Measurements from ENCODE around the gene ARID1B.

Gene ARID1B

DNA sequence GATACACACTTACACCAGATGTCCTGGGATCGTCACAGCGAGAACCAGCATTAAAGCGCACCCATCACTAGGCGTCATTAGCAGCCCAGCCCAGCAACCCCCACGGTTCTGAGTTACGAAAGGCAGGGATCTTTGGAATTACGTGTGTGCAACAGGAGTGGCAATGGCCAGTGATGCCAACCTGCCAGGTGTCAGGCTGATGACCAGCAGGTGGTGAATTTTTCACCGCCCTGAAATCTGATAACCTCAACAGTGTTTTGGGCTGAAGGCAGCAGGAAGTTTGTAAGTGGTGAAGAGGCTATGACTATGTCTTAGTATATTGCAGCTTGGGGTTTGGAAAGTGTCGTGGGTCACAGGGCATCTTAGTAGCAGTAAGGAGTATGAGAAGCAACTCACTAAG lies 380.1 kb downstream of the ARID1B start:
- TF ChIP-seq GATA2 (IDR thresholded peaks at IDR 0.05; ENCODE audit: low read depth, low read length) (no peak), GATA3 (IDR thresholded peaks at IDR 0.05; ENCODE audit: low read depth, low read length) (no peak)

DNA sequence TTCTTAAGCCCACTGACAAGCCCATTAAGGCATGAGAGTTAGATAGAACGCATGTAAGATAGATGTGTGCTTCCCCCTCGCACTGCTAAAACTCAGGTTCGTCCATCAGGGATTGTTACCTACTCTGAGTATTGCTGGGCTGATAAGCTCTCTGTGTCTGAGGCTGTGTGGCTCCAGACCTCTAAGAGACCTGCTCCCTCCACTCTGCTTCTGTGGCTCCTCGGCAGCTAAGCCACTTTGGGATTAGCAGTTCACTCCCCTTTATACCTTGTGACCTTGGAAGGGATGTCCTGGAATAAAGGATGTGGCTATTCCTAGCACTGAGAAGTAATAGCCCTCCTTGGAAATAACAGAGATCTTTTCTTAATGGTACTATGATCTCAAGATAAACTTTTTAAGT lies 381.3 kb downstream of the ARID1B start:
- TF ChIP-seq GATA3 (IDR thresholded peaks at IDR 0.05; ENCODE audit: low read depth, low read length): no peak
- TF ChIP-seq GATA2 (IDR thresholded peaks at IDR 0.05; ENCODE audit: low read depth, low read length): no peak

DNA sequence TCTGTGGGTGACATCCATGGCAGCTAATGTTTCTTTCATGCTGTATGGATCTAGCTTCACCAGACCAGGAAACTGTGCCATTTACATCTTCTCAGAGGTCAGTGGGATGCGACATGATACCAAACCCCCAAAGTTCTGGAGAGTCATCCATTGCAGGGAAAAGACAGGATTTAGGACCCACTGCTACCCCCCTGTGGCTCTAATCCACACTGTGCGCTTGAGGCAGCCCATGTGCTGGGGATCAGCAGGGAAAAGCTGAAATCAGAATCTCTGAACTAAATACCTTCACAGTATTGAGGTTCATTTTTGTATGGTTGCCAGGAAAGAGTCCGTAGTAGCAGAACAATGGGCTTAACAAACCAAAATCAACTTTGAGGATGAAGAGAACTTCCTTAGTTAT lies 381.7 kb downstream of the ARID1B start:
- TF ChIP-seq GATA3 (IDR thresholded peaks at IDR 0.05; ENCODE audit: low read depth, low read length) (no peak), GATA2 (IDR thresholded peaks at IDR 0.05; ENCODE audit: low read depth, low read length) (no peak)

DNA sequence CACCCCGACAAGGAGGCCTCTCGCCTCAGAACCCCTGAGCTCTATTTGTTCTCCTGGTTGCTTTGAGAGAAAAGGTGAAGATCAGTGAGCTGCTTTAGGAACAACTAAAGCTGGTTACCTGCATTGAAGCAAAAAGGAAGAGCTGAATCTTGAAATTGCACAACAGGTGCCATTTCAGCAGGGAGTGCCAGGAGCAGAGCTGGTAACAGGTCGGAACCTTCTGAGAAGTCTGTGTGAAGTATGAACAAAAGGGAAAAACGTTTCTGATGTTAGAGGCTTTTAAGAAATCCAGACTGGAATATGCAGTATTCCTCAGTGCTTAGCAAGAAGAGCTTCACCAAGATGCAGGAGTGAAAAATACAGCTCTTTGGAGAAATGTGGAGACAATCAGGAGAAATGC lies 382.2 kb downstream of the ARID1B start:
- TF ChIP-seq GATA2 (IDR thresholded peaks at IDR 0.05; ENCODE audit: low read depth, low read length) (no peak), GATA3 (IDR thresholded peaks at IDR 0.05; ENCODE audit: low read depth, low read length) (no peak)

DNA sequence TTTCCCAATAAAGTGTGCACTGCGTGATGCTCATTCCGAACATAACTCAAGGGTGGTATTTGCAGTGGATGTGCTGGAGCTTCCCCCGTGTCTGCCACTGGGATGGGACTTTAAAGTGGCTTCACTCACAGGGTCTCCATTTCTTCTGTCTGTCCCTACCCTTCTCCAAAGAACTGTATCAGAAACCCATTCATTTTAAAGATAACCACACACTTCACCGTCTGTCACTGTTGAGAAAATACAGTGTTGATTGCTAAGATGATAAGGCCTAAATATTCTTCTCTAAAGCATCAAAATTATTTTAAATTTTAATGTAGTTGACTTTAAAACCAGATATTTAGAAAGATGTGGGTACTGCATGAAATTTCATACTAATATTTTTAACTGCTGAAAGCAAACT lies 384.7 kb downstream of the ARID1B start:
- TF ChIP-seq GATA2 (IDR thresholded peaks at IDR 0.05; ENCODE audit: low read depth, low read length) (peak; percentile 51), GATA3 (IDR thresholded peaks at IDR 0.05; ENCODE audit: low read depth, low read length) (peak; percentile 70)

DNA sequence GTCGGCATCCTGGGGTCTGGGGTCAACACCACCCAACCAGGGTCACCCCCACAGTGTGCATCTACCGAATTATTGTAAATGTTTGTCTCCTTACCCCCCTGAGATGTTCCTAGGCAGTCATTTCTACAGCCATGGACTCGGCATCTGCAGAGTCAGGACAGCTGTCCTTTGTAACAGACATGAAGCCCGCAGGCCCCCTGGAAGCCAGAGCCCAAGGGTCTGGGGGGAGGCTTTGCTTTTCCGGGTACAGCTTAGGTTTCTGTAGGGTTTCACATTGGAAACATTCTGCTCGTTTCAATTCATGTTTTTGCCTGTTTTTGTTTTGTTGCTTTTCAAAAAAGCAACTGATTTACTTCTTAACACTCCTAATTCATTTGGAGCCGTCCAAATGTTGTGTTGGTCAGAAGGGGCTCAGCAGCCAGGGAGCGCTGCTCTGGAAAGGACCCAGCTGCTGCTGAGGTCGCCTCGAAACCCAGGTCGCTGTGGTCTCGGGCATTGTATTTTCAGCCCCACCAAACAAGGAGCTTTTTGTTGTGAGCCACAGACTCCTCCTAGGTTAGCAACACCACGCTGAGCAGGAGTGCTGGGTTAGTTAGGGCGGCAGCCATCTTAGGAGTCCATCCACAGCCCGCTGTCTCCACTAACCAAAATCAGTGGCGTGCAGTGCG lies 385.7 kb downstream of the ARID1B start:
- no peak for TF ChIP-seq GATA2 (IDR thresholded peaks at IDR 0.05; ENCODE audit: low read depth, low read length)
- TF ChIP-seq GATA3 (IDR thresholded peaks at IDR 0.05; ENCODE audit: low read depth, low read length): no peak

DNA sequence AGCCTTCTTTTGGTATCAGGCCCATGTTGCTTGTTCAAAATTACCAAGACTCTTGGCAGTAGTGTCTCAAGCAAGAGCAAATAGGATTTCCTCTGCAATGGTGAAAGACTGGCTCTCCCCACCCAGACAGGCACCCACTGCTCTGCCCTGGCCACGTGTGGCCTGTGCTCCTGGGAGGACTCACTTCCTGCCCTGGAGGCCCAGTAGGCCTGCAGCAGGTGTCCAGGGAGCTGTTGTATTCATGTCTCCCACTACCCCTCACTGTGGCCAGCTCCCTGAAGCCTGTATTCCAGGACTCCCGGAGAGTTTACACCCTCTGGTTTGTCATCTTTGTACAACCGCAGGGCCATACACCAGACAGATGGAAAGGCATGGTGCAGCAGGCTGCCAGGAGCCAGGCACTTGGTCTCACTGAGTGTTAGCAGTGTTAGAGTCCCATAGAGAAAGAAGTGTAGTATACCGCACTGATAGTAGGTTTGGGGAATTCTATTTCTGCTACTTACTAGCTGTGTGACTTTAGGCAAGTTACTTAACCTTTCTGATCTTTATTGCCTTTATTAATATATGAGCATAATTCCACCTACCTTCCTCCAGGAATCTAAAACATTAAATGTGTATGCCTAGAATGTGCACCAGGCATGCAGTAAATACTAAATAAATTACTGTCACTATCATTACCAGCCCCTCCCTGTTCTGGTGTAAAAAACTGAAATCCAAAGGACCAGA lies 386.4 kb downstream of the ARID1B start:
- no peak for TF ChIP-seq GATA2 (IDR thresholded peaks at IDR 0.05; ENCODE audit: low read depth, low read length)
- no peak for TF ChIP-seq GATA3 (IDR thresholded peaks at IDR 0.05; ENCODE audit: low read depth, low read length)

DNA sequence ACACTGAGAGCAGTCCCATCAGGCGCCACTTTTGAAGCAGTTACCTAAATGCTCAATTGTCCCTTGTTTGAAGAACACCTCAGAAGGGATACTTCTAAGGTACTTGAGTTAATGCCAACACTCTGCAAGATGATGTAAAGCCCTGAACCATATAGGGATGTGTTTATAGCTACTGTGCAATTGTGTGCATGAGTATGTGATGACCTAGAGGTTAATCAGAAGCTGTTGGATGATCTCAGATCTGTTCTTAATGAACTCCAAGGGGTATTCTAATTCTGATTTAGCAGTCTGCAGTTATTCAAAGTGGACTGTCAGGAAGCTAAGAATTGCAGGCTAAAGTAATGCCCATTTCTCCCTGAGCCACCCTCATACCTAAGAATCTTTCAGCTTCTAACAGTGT lies 387.8 kb downstream of the ARID1B start:
- TF ChIP-seq GATA2 (IDR thresholded peaks at IDR 0.05; ENCODE audit: low read depth, low read length) (no peak), GATA3 (IDR thresholded peaks at IDR 0.05; ENCODE audit: low read depth, low read length) (no peak)

DNA sequence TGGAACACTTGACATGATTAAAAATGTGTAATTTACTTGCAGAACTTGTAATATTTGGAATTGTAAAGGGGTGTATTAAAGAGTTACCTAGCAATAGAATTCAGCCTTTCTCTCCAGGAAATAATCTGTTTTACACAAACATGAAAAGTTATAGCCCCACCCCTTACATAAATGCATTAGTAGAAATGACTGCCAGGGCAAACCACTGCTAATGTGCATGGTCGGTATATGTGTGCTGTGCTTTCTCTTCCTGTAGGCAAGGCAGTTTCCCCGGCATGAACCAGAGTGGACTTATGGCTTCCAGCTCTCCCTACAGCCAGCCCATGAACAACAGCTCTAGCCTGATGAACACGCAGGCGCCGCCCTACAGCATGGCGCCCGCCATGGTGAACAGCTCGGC lies 389.6 kb downstream of the ARID1B start:
- no peak for TF ChIP-seq GATA3 (IDR thresholded peaks at IDR 0.05; ENCODE audit: low read depth, low read length)
- TF ChIP-seq GATA2 (IDR thresholded peaks at IDR 0.05; ENCODE audit: low read depth, low read length): no peak

DNA sequence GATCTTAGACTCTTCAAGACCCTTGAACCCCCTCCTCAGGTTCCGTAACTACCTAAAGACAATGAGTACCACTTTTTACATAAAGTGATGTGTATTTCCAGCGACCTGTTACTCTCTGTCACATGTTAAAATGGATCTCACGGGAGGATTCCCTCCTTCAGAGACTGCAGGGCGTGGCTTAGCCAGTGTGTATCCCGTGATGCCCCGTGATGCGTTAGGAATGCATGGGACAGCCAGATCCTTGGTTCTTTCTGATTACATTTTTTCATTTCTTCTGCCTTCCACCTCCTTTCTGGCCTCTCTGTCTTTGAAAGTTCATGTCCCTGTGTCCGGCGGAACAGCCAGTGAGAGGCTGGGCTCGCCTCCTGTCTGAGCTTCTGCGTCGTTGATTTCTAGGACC lies 390.7 kb downstream of the ARID1B start:
- TF ChIP-seq GATA2 (IDR thresholded peaks at IDR 0.05; ENCODE audit: low read depth, low read length): no peak
- TF ChIP-seq GATA3 (IDR thresholded peaks at IDR 0.05; ENCODE audit: low read depth, low read length): no peak

DNA sequence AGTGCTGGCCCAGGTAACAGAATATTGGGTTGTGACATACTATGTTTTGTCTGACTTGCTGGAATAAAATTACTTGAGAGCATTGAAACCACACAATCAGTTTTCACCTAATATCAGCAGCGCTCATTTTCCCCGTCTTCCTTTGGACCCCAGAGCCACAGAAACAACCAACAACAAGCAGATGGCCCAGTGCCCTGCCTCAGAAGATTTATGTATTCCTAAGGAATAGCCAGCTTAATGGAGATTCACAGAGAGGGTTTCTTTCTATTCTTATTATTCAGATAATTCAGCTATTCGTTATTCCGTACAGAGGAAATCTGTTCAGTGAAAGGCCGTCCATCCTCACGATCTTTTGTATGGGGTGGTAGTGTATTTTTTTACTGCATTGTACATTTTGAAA lies 391.3 kb downstream of the ARID1B start:
- TF ChIP-seq GATA2 (IDR thresholded peaks at IDR 0.05; ENCODE audit: low read depth, low read length) (no peak), GATA3 (IDR thresholded peaks at IDR 0.05; ENCODE audit: low read depth, low read length) (no peak)

DNA sequence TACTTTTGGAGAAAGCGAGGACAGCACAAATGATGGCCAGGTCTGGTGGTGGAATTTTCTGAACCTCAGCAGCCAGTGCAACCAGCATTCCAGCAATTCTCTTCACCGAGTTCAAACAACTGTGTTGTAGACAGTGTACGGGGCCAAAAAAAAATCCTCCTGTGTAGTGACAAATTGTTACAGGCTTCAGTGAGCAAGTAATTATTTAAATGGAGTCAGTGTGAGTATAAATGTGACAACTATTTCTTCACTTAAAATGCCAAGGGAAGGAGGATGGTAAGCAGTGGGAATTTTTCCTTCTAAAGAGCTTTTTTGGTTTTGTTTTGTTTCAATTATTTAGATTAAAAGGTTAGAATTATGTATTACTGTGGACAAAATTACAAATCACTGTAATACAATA lies 392.0 kb downstream of the ARID1B start:
- TF ChIP-seq GATA2 (IDR thresholded peaks at IDR 0.05; ENCODE audit: low read depth, low read length): no peak
- TF ChIP-seq GATA3 (IDR thresholded peaks at IDR 0.05; ENCODE audit: low read depth, low read length): no peak

DNA sequence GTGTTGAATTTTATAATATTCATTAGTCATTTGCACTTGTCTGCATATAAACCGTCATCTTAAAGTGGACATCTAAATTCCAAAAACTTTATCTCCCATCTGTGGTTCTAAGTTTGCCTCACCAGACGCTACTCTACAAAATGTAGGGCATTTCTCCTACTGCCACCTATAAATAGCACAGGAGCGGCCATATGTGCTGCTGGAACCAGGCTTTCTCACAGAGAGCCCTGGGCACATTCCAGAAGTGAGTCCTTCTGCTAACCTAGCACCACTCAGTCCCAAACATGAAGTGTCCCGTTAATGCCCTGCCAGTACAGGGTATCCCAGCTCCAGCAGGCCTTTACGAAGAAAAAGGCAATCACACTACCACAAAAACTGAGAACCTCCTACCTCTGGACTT lies 392.5 kb downstream of the ARID1B start:
- no peak for TF ChIP-seq GATA3 (IDR thresholded peaks at IDR 0.05; ENCODE audit: low read depth, low read length)
- TF ChIP-seq GATA2 (IDR thresholded peaks at IDR 0.05; ENCODE audit: low read depth, low read length): no peak

DNA sequence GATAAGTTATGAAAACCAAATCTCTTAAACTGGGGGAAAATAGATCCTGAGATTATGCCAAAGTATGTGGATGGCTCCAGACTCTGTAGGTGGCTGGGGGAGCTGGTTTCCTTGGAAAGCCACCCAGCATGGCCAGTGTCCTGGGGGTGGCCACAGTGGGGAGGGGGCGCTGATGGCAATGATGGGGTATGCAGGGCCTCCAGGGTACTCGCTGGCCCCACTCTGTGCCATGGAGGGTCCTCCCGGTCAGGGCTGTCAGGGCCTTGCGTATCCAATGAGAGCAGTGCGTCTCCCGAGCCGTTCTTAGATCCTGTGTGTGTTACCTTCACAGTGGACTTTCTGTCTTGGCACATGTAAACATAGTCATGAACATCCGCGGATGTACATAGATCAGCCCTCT lies 393.4 kb downstream of the ARID1B start:
- TF ChIP-seq GATA2 (IDR thresholded peaks at IDR 0.05; ENCODE audit: low read depth, low read length): no peak
- TF ChIP-seq GATA3 (IDR thresholded peaks at IDR 0.05; ENCODE audit: low read depth, low read length): no peak

DNA sequence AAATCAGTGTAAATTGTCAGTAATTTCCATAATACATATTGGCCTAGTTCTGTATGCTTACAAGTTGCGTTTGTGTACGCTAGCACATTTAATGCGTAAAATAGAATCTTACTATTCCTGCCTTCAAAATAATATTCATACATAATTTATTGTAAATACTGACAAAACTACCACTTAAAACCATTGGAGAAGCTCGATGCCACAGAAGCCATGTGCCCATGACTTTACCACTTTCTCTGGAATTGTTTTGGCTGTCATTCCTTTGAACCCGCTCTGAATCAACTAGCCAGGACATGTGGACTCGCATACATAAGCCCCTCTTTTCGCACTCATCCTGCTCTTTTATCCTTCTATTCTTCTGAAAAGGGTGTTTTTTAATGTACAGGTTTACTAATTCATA lies 394.6 kb downstream of the ARID1B start:
- TF ChIP-seq GATA3 (IDR thresholded peaks at IDR 0.05; ENCODE audit: low read depth, low read length) (no peak), GATA2 (IDR thresholded peaks at IDR 0.05; ENCODE audit: low read depth, low read length) (no peak)
